ENCODE measurements around the gene FBLN5.

Gene FBLN5

DNA sequence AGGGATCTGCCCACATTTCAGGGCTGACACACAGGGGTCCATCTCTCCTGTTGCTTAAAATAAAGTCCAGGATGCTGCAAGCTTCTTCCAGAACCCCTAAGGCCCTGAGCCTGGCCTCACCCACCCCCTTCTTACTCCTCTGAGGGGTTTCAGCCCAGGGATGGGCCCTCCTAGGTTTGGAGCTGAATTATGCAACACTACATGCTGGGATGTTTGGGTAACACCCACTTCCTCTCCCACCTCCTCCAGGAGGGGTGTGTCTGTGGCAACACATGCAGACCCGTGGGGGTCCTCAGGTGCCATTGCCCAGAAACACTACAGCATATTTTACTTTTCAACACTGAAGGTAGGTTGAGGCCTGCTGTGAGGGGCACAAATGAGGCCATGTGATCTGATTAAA is 5.4 kb downstream of the FBLN5 start:
- H3K4me1 ChIP-seq (ENCODE audit: control insufficient read depth, insufficient read depth, low read length): no peaks in the 10 kb centered on the region

DNA sequence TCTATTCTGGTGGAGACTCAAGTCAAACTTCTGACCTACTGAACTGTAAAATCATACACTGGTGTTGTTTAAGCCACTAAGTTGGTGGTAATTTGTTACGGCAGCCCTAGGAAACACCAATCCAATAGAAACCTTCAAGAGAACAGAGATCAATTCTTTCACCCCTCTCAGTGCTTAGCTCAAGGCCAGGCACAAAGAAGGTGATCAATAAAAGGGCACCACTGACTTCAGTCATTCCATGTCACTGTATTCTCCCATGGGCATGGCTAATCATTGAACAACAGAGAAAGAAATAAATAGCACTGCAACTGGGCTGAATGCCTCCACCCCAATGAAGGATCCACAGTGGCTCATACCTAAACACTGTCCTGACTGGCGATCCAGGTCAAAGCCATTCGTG is 7.3 kb downstream of the FBLN5 start:
- Histone ChIP-seq H3K36me3 (ENCODE audit: control insufficient read depth, insufficient read depth, low read length) (no peaks in the 10 kb centered on the region), H3K27me3 (ENCODE audit: control insufficient read depth, insufficient read depth, low read length) (peaks cover under 1% of the 10 kb centered on the region), H3K9ac (ENCODE audit: low read depth, low read length) (no peak overlapping the region), H3K4me3 (ENCODE audit: low read depth, low read length) (no peak overlapping the region), H3K9me3 (ENCODE audit: control insufficient read depth, insufficient read depth, low read length) (no peaks in the 10 kb centered on the region), H3K4me1 (ENCODE audit: control insufficient read depth, insufficient read depth, low read length) (no peaks in the 10 kb centered on the region)

More for the DNA sequence above, 5.4 kb downstream of the FBLN5 start:
- no peak overlapping the region for H3K4me3 ChIP-seq (ENCODE audit: low read depth, low read length)
- no peaks in the 10 kb centered on the region for H3K9me3 ChIP-seq (ENCODE audit: control insufficient read depth, insufficient read depth, low read length)
- H3K27me3 ChIP-seq (ENCODE audit: control insufficient read depth, insufficient read depth, low read length): peaks cover 19% of the 10 kb centered on the region
- H3K9ac ChIP-seq (ENCODE audit: low read depth, low read length): no peak overlapping the region
- H3K36me3 ChIP-seq (ENCODE audit: control insufficient read depth, insufficient read depth, low read length): no peaks in the 10 kb centered on the region

DNA sequence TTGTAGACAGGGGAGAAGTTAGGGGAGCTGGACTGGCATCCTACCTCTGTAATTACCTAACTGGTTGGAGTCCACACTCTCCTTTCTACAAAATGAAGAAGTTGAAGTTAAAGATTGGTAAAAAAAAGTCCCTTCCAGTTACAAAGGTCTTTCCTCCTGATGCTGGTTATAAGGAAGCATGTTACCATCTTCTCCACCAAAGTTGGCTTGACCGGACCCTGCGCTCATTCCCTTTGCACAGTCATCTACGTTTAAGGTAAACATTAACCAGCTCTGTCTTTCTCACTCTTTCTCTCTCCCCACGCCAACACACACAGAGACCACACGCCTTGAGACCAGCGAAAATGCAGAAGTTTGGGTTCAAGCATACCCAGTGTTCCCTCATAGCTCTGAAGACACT is 11.9 kb downstream of the FBLN5 start:
- Histone ChIP-seq H3K4me1 (ENCODE audit: control insufficient read depth, insufficient read depth, low read length) (no peaks in the 10 kb centered on the region), H3K9ac (ENCODE audit: low read depth, low read length) (no peak overlapping the region), H3K36me3 (ENCODE audit: control insufficient read depth, insufficient read depth, low read length) (no peaks in the 10 kb centered on the region), H3K4me3 (ENCODE audit: low read depth, low read length) (no peak overlapping the region), H3K27me3 (ENCODE audit: control insufficient read depth, insufficient read depth, low read length) (no peaks in the 10 kb centered on the region), H3K9me3 (ENCODE audit: control insufficient read depth, insufficient read depth, low read length) (no peaks in the 10 kb centered on the region)

DNA sequence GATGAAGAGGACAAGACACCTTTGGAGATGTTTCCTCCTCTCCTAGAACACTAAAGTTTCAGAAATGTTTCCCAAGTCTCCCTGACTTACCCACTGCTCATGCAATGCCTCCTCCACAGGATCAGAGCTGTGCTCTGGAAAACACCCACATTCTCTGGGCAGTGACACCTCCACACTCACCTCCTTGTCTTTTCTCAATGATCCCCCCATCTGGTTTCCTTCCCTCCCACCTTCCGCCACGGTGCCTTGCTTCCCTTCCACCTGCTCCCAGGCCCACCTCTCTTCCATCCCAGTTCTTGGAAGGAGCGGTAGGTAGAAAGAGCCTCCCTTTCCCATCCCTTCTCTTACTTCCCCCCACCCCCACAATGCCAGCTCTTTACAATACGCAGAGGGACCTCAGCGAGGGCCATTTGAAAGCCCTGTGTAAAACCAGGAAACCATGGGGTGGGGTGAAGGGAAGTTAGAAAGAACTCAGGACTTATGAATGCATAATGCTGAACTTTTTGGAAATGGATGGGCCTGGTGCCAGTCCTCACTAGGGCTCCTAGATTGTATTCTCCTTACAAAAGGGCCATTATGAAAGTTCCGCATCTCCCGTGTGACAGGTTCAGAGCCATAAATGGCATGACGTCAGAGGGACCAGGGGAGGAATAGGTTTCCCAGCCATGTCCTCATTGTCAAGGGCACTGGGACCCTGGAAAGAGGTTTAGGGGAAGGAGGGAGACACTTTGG is 12.8 kb downstream of the FBLN5 start:
- Histone ChIP-seq H3K4me1 (ENCODE audit: control insufficient read depth, insufficient read depth, low read length) (no peaks in the 10 kb centered on the region), H3K9ac (ENCODE audit: low read depth, low read length) (no peak overlapping the region), H3K36me3 (ENCODE audit: control insufficient read depth, insufficient read depth, low read length) (no peaks in the 10 kb centered on the region), H3K27me3 (ENCODE audit: control insufficient read depth, insufficient read depth, low read length) (no peaks in the 10 kb centered on the region), H3K4me3 (ENCODE audit: low read depth, low read length) (no peak overlapping the region), H3K9me3 (ENCODE audit: control insufficient read depth, insufficient read depth, low read length) (no peaks in the 10 kb centered on the region)

DNA sequence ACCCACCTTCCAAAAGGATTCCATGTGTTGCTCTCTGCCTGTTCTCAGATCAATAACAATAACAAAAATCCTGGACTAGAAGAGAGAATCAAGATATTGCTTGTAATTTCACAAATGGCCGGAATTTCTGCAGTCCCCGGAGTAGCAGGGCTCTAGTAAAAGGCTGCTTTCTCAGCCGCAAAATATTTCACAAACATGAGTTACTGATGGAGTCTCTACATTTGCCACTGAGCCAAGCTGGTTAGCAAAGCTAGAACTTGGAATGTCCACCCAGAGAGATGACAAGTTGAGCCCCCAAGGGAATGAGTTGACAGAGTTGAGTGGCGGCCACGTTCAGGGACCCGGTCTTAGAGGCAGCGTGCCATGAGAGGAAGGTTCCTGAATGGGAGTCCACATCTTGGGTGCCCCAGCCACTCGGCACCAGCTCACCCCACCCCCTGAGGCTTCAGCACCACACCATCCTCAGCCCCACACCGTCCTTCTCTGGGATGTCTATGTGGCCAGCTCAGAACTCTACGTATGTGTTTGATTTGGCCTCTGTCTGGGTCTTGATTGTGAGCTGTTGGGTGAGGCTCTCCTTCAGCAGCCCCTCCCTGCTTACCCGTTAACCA is 15.9 kb downstream of the FBLN5 start:
- no peak overlapping the region for H3K9ac ChIP-seq (ENCODE audit: low read depth, low read length)
- no peak overlapping the region for H3K4me3 ChIP-seq (ENCODE audit: low read depth, low read length)
- H3K27me3 ChIP-seq (ENCODE audit: control insufficient read depth, insufficient read depth, low read length): no peaks in the 10 kb centered on the region
- no peaks in the 10 kb centered on the region for H3K36me3 ChIP-seq (ENCODE audit: control insufficient read depth, insufficient read depth, low read length)
- H3K4me1 ChIP-seq (ENCODE audit: control insufficient read depth, insufficient read depth, low read length): no peaks in the 10 kb centered on the region
- H3K9me3 ChIP-seq (ENCODE audit: control insufficient read depth, insufficient read depth, low read length): no peaks in the 10 kb centered on the region

DNA sequence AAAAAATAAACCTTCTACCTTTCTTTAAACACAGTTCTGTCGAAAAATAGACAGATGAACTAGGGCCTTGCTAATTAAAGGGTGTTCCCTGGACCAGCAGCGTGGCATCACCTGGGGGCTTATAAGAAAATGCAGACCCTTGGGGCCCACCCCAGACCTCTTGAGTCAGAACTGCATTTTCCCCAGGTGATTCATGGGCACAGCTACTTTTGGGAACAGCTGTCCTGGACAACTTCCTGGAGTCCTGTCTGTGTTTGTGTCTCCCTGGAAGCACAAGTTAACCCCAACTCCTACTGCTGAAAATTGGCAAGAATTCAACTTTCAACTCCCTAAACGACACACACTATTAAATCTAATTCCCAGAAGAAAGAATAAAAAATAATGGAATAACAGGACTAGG is 17.8 kb downstream of the FBLN5 start:
- no peak overlapping the region for H3K9ac ChIP-seq (ENCODE audit: low read depth, low read length)
- no peak overlapping the region for H3K4me3 ChIP-seq (ENCODE audit: low read depth, low read length)
- no peaks in the 10 kb centered on the region for H3K4me1 ChIP-seq (ENCODE audit: control insufficient read depth, insufficient read depth, low read length)
- no peaks in the 10 kb centered on the region for H3K9me3 ChIP-seq (ENCODE audit: control insufficient read depth, insufficient read depth, low read length)
- H3K27me3 ChIP-seq (ENCODE audit: control insufficient read depth, insufficient read depth, low read length): no peaks in the 10 kb centered on the region
- no peaks in the 10 kb centered on the region for H3K36me3 ChIP-seq (ENCODE audit: control insufficient read depth, insufficient read depth, low read length)

DNA sequence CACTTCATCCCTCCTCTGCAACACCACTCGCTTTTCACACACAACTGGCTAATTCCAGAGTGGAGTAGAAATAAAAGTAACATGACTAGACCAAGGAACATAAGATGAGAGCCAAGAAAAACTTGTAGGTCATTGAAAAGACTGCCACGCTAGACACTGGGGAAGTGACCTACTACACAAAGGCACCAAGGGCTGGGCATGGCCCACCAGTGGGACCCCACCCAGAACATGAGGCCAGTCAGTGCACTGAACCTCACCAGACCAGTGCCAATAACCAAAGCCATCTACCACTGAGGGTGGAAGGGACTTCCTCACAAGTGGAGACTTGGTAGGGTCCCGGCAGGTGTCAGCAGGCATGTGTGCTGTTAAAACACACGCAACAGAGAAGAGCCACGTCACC is 19.7 kb downstream of the FBLN5 start:
- H3K36me3 ChIP-seq (ENCODE audit: control insufficient read depth, insufficient read depth, low read length): no peaks in the 10 kb centered on the region

DNA sequence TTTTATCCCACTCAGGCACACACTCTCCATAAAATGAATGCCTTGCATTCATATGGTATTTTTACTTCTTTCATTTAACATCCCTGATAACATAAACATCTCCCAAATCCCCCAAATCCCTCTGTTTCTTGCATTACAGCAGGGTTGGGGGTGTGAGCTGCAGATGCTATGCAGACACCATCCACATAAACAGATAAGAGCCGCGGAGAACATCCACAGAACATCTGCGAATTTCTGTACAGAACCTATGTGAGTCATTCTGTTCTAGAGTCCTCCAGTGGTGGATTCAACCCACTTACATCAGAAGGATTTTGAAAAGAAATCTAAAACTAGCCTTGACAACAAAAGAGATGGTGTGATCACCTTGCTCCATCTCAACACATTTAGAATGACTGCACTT is 20.3 kb downstream of the FBLN5 start:
- no peaks in the 10 kb centered on the region for H3K9me3 ChIP-seq (ENCODE audit: control insufficient read depth, insufficient read depth, low read length)
- H3K36me3 ChIP-seq (ENCODE audit: control insufficient read depth, insufficient read depth, low read length): no peaks in the 10 kb centered on the region
- no peaks in the 10 kb centered on the region for H3K4me1 ChIP-seq (ENCODE audit: control insufficient read depth, insufficient read depth, low read length)
- no peak overlapping the region for H3K9ac ChIP-seq (ENCODE audit: low read depth, low read length)
- H3K27me3 ChIP-seq (ENCODE audit: control insufficient read depth, insufficient read depth, low read length): no peaks in the 10 kb centered on the region
- no peak overlapping the region for H3K4me3 ChIP-seq (ENCODE audit: low read depth, low read length)

More for the DNA sequence above, 19.7 kb downstream of the FBLN5 start:
- no peaks in the 10 kb centered on the region for H3K27me3 ChIP-seq (ENCODE audit: control insufficient read depth, insufficient read depth, low read length)
- H3K9ac ChIP-seq (ENCODE audit: low read depth, low read length): no peak overlapping the region
- H3K4me3 ChIP-seq (ENCODE audit: low read depth, low read length): no peak overlapping the region
- no peaks in the 10 kb centered on the region for H3K4me1 ChIP-seq (ENCODE audit: control insufficient read depth, insufficient read depth, low read length)
- H3K9me3 ChIP-seq (ENCODE audit: control insufficient read depth, insufficient read depth, low read length): no peaks in the 10 kb centered on the region

DNA sequence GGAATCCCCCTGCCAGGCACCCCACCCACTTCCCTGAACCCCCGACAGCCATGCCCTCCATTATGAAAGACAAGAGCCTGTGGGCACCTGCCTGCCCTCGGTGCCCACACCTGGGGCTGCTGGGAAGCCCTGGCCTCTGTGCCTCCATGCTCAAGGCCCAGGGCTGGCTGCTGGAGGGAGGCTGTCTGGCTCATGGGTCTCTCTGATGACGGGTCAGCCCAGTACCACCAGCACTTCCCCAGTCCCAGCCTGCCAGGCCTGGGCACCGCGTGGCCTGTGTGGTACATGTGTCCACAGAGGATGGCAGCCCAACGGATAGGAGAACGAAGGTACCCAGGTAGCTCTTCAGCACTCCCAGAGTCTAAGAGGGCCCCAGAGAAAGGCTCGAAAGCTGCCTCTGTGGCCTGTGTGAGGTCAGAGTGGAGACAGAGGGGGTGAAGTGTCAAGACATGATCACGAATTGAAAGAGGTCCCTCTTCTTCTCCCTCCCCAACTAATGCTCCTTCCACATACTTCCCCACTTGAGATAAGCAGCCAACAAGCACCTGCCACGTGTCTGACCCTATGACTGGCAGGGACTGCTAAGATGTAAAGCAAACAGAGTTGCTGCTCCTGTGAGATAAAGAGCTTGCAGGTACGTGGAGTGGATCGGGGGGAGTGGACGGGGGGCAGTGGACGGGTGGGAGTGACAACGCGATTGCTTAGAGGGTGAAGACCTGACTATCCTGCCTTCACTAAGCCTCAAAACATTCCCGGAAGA is 21.2 kb downstream of the FBLN5 start:
- Histone ChIP-seq H3K9me3 (ENCODE audit: control insufficient read depth, insufficient read depth, low read length) (no peaks in the 10 kb centered on the region), H3K4me3 (ENCODE audit: low read depth, low read length) (no peak overlapping the region), H3K4me1 (ENCODE audit: control insufficient read depth, insufficient read depth, low read length) (no peaks in the 10 kb centered on the region), H3K27me3 (ENCODE audit: control insufficient read depth, insufficient read depth, low read length) (no peaks in the 10 kb centered on the region), H3K36me3 (ENCODE audit: control insufficient read depth, insufficient read depth, low read length) (no peaks in the 10 kb centered on the region), H3K9ac (ENCODE audit: low read depth, low read length) (no peak overlapping the region)

DNA sequence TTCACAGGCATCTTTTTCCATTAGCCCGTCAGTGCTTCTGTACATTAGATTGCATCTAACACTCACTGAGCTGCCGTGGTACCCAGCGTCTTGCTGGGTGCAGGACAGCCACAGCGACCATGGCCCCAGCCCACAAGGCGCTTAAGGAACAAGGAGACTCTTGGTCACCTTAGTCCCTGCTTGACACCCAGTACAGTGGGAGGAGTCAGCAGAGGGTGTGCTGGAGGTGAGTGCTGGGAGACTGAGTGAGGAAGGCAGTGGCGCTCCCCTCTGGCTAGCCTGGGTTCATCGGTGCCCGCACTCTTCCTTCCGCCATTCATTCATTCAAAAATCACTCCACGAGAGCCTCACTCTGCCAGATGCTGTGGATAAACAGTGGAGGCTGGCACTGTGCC is 21.8 kb downstream of the FBLN5 start:
- Histone ChIP-seq H3K9me3 (ENCODE audit: control insufficient read depth, insufficient read depth, low read length) (no peaks in the 10 kb centered on the region), H3K9ac (ENCODE audit: low read depth, low read length) (no peak overlapping the region), H3K27me3 (ENCODE audit: control insufficient read depth, insufficient read depth, low read length) (no peaks in the 10 kb centered on the region), H3K4me3 (ENCODE audit: low read depth, low read length) (no peak overlapping the region), H3K36me3 (ENCODE audit: control insufficient read depth, insufficient read depth, low read length) (no peaks in the 10 kb centered on the region), H3K4me1 (ENCODE audit: control insufficient read depth, insufficient read depth, low read length) (no peaks in the 10 kb centered on the region)

DNA sequence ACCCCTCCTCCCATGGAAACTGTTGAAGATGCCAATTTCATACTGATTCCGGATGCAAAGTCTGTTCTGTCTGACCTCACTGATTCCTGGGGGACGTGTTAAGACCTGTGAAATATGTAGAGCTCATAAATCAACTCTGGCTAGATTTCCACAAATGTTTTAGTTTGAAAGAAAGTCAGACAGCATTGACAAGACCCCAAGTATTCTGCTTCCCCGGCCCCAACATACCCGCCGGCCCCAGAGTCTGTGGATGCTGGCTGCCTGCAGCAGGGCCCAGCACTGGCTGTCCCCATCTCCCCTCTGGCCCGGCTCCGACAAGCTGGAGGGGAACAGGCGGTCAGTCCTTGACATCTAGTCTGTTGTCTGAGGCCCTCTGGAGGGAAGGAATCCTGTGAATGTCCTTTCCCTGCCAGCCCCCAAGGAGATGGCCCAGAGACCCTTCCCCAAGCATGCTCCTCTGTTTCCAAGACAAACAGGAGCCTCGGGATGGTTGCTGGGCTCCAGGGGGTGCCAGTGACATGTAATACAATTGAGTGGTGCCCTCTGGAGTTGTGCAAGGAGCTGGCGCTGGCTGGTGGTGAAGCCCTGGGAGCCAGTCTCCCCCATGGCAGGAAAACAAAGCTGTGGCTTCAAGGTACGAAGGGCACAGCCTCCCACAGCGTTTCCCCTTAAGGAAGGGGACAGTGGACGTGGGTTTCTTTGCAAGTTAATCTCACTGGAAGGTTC is 22.3 kb downstream of the FBLN5 start:
- Histone ChIP-seq H3K4me1 (ENCODE audit: control insufficient read depth, insufficient read depth, low read length) (no peaks in the 10 kb centered on the region), H3K36me3 (ENCODE audit: control insufficient read depth, insufficient read depth, low read length) (no peaks in the 10 kb centered on the region), H3K9ac (ENCODE audit: low read depth, low read length) (no peak overlapping the region), H3K9me3 (ENCODE audit: control insufficient read depth, insufficient read depth, low read length) (no peaks in the 10 kb centered on the region), H3K27me3 (ENCODE audit: control insufficient read depth, insufficient read depth, low read length) (no peaks in the 10 kb centered on the region), H3K4me3 (ENCODE audit: low read depth, low read length) (no peak overlapping the region)
